ENCODE data around the gene SNAI1.
A peak's percentile ranks its signal among the peaks of the same experiment; 100 is the strongest.
"Not testable (repeated sequence)": the region's sequence is repeated elsewhere in the genome, so short reads cannot be mapped to it uniquely, and the experiment has no call there.

The SNAI1 gene

GRCh38 chr20:49964964-49965780, 17.6 kb upstream of the SNAI1 start:
- peak; percentile 82 for DNase-seq

- DNase-seq = no peak
Measured at GRCh38 chr20:49965781-49966305, 16.9 kb upstream of the SNAI1 start.

- no peak for DNase-seq
Measured at GRCh38 chr20:49966861-49967260, 15.9 kb upstream of the SNAI1 start.

GRCh38 chr20:49969234-49969633, 13.5 kb upstream of the SNAI1 start:
- no peak for DNase-seq

GRCh38 chr20:49969946-49970345, 12.8 kb upstream of the SNAI1 start:
- DNase-seq = peak; percentile 71

- DNase-seq = no peak
Measured at GRCh38 chr20:49970498-49970897, 12.3 kb upstream of the SNAI1 start.

GRCh38 chr20:49973981-49974380, 8.8 kb upstream of the SNAI1 start:
- no peak for DNase-seq

- DNase-seq = no peak
Measured at GRCh38 chr20:49976542-49976941, 6.2 kb upstream of the SNAI1 start.

- DNase-seq = not testable (repeated sequence)
Measured at GRCh38 chr20:49977740-49978139, 5.0 kb upstream of the SNAI1 start.

GRCh38 chr20:49978685-49979029, 4.1 kb upstream of the SNAI1 start:
- no peak for DNase-seq

GRCh38 chr20:49979030-49979832, 3.5 kb upstream of the SNAI1 start:
- DNase-seq = peak; percentile 83

- no peak for DNase-seq
Measured at GRCh38 chr20:49980140-49981008, 2.4 kb upstream of the SNAI1 start.

- no peak for DNase-seq
Measured at GRCh38 chr20:49981218-49982071, 1.3 kb upstream of the SNAI1 start.

GRCh38 chr20:49982072-49982345, 771 bp upstream of the SNAI1 start:
- DNase-seq = no peak

- DNase-seq = no peak
Measured at GRCh38 chr20:49983123-49983847, 505 bp downstream of the SNAI1 start.

GRCh38 chr20:49983848-49984408, 1.1 kb downstream of the SNAI1 start:
- no peak for DNase-seq

- DNase-seq = no peak
Measured at GRCh38 chr20:49984426-49985153, 1.8 kb downstream of the SNAI1 start.

GRCh38 chr20:49985157-49985556, 2.4 kb downstream of the SNAI1 start:
- DNase-seq = no peak

GRCh38 chr20:49985617-49986016, 2.8 kb downstream of the SNAI1 start:
- DNase-seq = no peak

GRCh38 chr20:49986049-49986448, 3.3 kb downstream of the SNAI1 start:
- DNase-seq = no peak
